Measurements from ENCODE around the gene GPR15LG.
A peak's percentile ranks its signal among the peaks of the same experiment; 100 is the strongest.

Gene GPR15LG

DNA sequence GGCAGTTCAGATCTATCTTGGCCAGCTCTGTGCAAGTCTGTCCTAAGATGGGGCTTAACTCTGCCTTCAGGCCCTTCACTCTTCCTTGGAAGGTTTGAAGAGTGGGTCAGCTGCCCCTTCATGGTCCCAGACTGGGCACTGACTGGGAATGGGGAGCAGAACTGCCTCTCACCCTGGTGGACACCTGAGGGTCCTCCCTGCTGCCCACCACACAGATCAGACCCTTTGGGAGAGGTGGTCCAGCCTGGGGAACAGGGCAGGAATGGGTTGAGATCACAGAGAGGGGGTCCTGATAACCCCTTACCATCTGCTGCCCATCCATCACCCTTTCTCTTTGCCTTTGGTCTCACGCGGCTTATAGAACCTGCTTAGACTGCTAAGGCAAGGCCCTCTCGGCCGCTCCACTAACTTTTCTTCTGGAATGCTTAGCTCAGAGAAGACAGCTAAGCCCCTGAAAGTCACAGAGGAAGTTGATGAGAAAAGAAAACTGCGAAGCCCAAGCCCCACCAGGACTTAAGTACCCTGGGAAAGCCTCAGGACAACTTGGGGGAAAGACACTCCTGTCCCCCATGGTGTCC, 20.3 kb downstream of the GPR15LG start:
- no peak for DNase-seq (ENCODE audit: low read depth)
- H3K4me3 ChIP-seq (ENCODE audit: low read depth, low read length) = peak overlapping the region; percentile 34
- TF ChIP-seq, protein P1, sequence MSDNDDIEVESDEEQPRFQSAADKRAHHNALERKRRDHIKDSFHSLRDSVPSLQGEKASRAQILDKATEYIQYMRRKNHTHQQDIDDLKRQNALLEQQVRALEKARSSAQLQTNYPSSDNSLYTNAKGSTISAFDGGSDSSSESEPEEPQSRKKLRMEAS (IDR thresholded peaks at IDR 0.05; ENCODE audit: low read depth, low read length) = no peak
- TF ChIP-seq, protein P2, sequence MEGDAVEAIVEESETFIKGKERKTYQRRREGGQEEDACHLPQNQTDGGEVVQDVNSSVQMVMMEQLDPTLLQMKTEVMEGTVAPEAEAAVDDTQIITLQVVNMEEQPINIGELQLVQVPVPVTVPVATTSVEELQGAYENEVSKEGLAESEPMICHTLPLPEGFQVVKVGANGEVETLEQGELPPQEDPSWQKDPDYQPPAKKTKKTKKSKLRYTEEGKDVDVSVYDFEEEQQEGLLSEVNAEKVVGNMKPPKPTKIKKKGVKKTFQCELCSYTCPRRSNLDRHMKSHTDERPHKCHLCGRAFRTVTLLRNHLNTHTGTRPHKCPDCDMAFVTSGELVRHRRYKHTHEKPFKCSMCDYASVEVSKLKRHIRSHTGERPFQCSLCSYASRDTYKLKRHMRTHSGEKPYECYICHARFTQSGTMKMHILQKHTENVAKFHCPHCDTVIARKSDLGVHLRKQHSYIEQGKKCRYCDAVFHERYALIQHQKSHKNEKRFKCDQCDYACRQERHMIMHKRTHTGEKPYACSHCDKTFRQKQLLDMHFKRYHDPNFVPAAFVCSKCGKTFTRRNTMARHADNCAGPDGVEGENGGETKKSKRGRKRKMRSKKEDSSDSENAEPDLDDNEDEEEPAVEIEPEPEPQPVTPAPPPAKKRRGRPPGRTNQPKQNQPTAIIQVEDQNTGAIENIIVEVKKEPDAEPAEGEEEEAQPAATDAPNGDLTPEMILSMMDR (IDR thresholded peaks at IDR 0.05; ENCODE audit: low read depth, low read length) = no peak
- TF ChIP-seq MYC (IDR thresholded peaks at IDR 0.05; ENCODE audit: low read depth, low read length) = no peak
- TF ChIP-seq POLR2A (IDR thresholded peaks at IDR 0.05; ENCODE audit: extremely low read depth, insufficient read length) = no peak

DNA sequence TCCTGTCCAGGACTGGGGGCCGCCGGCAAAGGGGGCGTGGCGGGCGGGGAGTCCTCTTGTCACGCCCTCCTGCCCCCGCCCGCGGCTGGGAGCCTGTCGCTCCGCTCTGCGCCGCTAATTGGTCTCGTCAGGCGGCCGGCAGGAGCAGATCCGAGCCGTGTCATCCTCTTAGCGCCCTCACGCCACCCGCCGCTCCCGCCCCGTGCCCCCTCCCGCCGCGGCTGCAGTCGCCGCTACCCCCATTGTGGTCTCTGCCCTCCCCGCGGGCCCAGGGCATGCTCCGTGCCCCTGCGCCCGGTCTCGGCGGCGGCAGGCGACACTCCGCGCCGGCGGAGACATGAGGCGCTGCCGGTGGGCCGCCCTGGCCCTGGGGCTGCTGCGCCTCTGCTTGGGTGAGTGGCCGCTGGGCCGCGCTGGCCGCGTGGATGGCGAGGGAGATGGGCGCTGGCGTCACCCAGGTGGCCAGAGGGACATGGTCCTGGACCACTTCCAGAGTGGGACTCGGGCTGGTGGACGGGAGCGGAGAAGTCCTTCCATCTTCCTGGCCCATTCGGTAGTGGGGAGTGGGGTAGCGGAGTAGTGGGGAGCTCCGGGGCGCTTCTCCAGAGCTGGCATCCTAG, 20.9 kb downstream of the GPR15LG start, which contains the start of gene CDHR1:
Gene CDHR1, plus strand, starts transcription at position 114 of the 620 bp plus-strand sequence. Its CDS starts 224 bp downstream, at position 338.
- H3K4me3 ChIP-seq (ENCODE audit: low read depth, low read length) = peak within 1 kb of the TSS; percentile 34
- peak; percentile 61 for DNase-seq (ENCODE audit: low read depth)
- TF ChIP-seq, protein P1 (IDR thresholded peaks at IDR 0.05; ENCODE audit: low read depth, low read length) = no peak
- no peak for TF ChIP-seq MYC (IDR thresholded peaks at IDR 0.05; ENCODE audit: low read depth, low read length)
- TF ChIP-seq, protein P2 (IDR thresholded peaks at IDR 0.05; ENCODE audit: low read depth, low read length) = no peak
- no peak for TF ChIP-seq POLR2A (IDR thresholded peaks at IDR 0.05; ENCODE audit: extremely low read depth, insufficient read length)

DNA sequence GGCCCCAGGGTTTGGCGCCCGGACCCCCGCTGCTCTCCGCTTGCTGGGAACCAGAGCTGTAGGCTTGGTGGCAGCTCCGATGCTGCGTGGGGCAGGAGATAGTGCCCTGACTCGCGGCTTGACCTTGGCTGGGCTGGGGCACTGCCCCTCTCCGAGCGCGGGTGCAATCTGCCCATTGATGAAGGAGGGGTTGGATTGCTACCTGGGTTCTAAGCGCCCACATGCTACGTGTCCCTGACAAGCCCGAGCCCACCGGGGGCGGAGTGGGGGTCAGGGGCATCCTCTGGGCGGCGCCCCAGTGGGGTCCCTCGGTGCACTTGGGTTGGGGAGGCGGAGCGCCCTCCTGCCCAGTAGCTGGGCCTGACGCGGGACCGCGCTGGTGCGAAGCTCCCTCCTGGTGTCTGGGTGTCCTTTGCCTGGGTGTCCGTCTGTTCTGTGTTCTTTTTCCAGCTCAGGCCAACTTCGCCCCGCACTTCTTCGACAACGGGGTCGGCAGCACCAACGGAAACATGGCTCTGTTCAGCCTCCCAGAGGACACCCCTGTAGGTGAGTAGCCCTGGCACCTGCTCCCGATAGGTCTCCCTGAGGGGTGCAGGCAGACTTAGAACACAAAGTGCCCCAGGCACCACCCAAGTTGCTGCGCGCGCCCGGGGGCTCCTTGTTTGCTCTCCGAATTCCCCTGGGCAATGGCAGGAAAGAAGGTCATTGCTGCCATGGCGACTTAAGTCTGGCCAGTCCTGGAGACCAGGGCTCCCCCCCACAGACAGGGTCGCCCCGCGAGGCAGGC, 21.6 kb downstream of the GPR15LG start:
- TF ChIP-seq, protein P1 (IDR thresholded peaks at IDR 0.05; ENCODE audit: low read depth, low read length) = no peak
- TF ChIP-seq, protein P2 (IDR thresholded peaks at IDR 0.05; ENCODE audit: low read depth, low read length) = no peak
- TF ChIP-seq POLR2A (IDR thresholded peaks at IDR 0.05; ENCODE audit: extremely low read depth, insufficient read length) (no peak), MYC (IDR thresholded peaks at IDR 0.05; ENCODE audit: low read depth, low read length) (no peak)
- no peak for DNase-seq (ENCODE audit: low read depth)
- no peak overlapping the region for H3K4me3 ChIP-seq (ENCODE audit: low read depth, low read length)

DNA sequence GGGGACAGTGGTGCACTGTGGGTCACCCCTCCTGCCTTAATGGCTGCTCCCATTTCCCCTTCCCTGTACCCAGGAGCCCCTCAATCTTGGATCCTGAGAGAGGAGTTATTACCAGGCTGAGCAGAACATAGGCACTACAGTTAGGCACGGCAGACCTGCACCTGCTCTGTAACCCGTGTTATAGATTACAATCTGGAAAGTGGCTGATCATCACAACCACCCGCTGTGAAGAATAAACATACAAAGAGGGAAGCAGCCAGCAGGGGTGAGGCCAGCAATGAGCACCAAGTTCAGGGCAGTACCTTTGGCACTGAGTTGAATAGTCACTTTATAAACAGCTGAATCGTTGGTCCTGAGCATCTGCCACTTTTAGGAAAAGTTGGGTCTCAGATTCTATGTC, 22.5 kb downstream of the GPR15LG start:
- no peak for TF ChIP-seq MYC (IDR thresholded peaks at IDR 0.05; ENCODE audit: low read depth, low read length)
- TF ChIP-seq, protein P1 (IDR thresholded peaks at IDR 0.05; ENCODE audit: low read depth, low read length) = no peak
- TF ChIP-seq, protein P2 (IDR thresholded peaks at IDR 0.05; ENCODE audit: low read depth, low read length) = no peak
- no peak for TF ChIP-seq POLR2A (IDR thresholded peaks at IDR 0.05; ENCODE audit: extremely low read depth, insufficient read length)
- no peak overlapping the region for H3K4me3 ChIP-seq (ENCODE audit: low read depth, low read length)
- peak; percentile 44 for DNase-seq (ENCODE audit: low read depth)

DNA sequence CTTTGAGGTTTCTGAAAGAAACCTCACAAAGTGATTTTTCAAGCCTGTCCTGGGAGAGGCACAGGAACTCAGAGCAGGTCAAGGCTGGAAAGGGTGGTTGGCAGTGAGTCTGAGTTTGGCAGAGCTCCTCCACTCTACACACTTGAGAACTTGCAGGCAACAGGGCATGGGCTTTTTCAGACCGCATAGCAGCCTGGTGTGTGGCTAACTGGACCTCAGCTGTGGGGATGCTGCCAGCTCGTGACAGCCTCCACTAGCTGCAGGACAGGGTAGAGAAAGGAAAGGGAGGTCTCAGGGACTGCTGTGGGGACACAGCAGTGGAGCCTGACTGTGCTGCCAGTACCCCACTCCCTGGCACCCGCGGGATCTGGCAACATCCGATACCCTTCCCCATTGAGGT, 23.3 kb downstream of the GPR15LG start:
- H3K4me3 ChIP-seq (ENCODE audit: low read depth, low read length) = no peak overlapping the region
- TF ChIP-seq, protein P1 (IDR thresholded peaks at IDR 0.05; ENCODE audit: low read depth, low read length) = no peak
- TF ChIP-seq MYC (IDR thresholded peaks at IDR 0.05; ENCODE audit: low read depth, low read length) (no peak), POLR2A (IDR thresholded peaks at IDR 0.05; ENCODE audit: extremely low read depth, insufficient read length) (no peak)
- TF ChIP-seq, protein P2 (IDR thresholded peaks at IDR 0.05; ENCODE audit: low read depth, low read length) = no peak

More for the DNA sequence above, 23.3 kb downstream of the GPR15LG start:
- no peak for DNase-seq (ENCODE audit: low read depth)
